ENCODE data around the gene ARMC5.

DNA sequence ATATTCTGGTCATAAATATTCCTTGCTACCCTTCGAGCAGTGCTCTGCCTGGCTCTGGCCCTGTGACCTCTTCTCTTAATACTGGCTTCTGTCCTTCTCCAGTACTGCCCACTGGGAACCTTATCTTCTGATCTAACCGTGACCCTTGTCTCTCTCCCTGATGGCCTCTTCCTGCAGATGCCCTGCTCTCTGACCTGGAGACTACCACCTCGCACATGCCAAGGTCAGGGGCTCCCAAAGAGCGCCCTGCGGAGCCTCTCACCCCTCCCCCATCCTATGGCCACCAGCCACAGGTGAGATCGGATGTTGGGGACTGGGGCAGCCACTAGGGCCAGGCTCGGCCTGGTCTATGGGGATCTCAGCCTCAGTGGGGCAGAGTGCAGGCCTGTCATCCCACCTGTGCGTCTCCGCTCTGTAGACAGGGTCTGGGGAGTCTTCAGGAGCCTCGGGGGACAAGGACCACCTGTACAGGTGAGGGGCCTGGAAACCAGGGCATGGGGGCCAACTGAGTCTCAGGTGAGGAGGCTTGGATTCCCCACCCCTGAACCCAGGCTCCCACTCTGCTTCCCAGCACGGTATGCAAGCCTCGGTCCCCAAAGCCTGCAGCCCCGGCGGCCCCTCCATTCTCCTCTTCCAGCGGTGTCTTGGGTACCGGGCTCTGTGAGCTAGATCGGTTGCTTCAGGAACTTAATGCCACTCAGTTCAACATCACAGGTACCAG is 14.1 kb downstream of the ARMC5 start:
- no peak for TF ChIP-seq EZH2phosphoT487 (IDR thresholded peaks at IDR 0.05; ENCODE audit: insufficient read depth, low read depth)
- no peak for TF ChIP-seq EZH2 (IDR thresholded peaks at IDR 0.05; ENCODE audit: insufficient read depth, poor library complexity, severe bottlenecking)
